Esophagus muscularis mucosa (tissue), 3 donors: Measurements from ENCODE around the gene LRP2.

ENCODE experiments used
- CTCF ChIP-seq, 3 experiments: fragments of 200-600 bp in 2 of 3; fragments of 450-650 bp in 1 of 3; sonication (generic) in 2 of 3; IDR thresholded peaks; one replicate each; pipeline ENCODE4 v1.5.1; 2017 to 2019; ENCODE audit warnings: antibody characterized with exemption in 3 of 3, mild to moderate bottlenecking in 2 of 3, moderate library complexity in 1 of 3
- POLR2A ChIP-seq: fragments of 450-650 bp; IDR thresholded peaks from one replicate; pipeline ENCODE4 v1.6.1; 2017; ENCODE audit warnings: antibody characterized with exemption, moderate library complexity, mild to moderate bottlenecking, low read depth

GRCh38 chr2:169300636-169301530, 61.5 kb downstream of the LRP2 start:
- TF ChIP-seq CTCF (IDR thresholded peaks at IDR 0.05) (no peak), POLR2A (no peak)
